Cardiac muscle cell (in vitro differentiated cells and primary cell): Measurements from ENCODE around the gene IMPG1. TPM values are rescaled to one million over a fixed set of nuclear protein-coding genes. Genes with fewer than 3 reads are reported as not detected.

Source experiments
- DNase-seq, 2 donors: peaks; one replicate each; pipeline versions ENCODE4 v3.0.0 to v3.0.0-alpha.2; 2010 to 2017; ENCODE audit warnings: low read depth in 1 of 2, low spot score in 1 of 2
- H3K27ac ChIP-seq: fragments of 200-600 bp; sonication (generic); 2 replicates; pipeline ENCODE4 v1.5.1; 2016
- H3K27me3 ChIP-seq: fragments of 200-600 bp; sonication (generic); 2 replicates; pipeline ENCODE4 v1.6.0; 2016; ENCODE audit warnings: control low read depth
- H3K36me3 ChIP-seq: fragments of 200-600 bp; sonication (generic); 2 replicates; pipeline ENCODE4 v1.5.1; 2016; ENCODE audit warnings: control low read depth
- H3K4me1 ChIP-seq: fragments of 200-600 bp; sonication (generic); 2 replicates; pipeline ENCODE4 v1.8.1; 2017; ENCODE audit warnings: low read depth, mild to moderate bottlenecking, mixed run types
- H3K4me3 ChIP-seq: fragments of 200-600 bp; sonication (generic); 2 replicates; pipeline ENCODE4 v1.5.1; 2016; ENCODE audit warnings: mild to moderate bottlenecking
- H3K9me3 ChIP-seq: fragments of 200-600 bp; sonication (generic); 2 replicates; pipeline ENCODE4 v1.5.1; 2017; ENCODE audit warnings: low read depth, mild to moderate bottlenecking, control low read depth
- CTCF ChIP-seq: IDR thresholded peaks from 2 replicates; pipeline ENCODE4 v1.5.1; 2012; ENCODE audit warnings: low read depth, mild to moderate bottlenecking, low read length
- polyA plus RNA-seq: library from polyadenylated mRNA; unstranded; fragments of >200 nt; fragmentation: Nextera tagmentation; extraction: Ambion mirVana; gene quantifications from 2 replicates; pipeline ENCODE4 v1.2.1, GENCODE V29; 2016
- total RNA-seq: library from RNA; depleted of rRNA; stranded (reverse); fragments of >200 nt; gene quantifications from 2 replicates; pipeline ENCODE4 v1.2.3, GENCODE V29; 2016

Gene IMPG1
- total and polyA plus RNA-seq, 2 experiments from 2014 or later, result 0.71 to 0.84 TPM

DNA sequence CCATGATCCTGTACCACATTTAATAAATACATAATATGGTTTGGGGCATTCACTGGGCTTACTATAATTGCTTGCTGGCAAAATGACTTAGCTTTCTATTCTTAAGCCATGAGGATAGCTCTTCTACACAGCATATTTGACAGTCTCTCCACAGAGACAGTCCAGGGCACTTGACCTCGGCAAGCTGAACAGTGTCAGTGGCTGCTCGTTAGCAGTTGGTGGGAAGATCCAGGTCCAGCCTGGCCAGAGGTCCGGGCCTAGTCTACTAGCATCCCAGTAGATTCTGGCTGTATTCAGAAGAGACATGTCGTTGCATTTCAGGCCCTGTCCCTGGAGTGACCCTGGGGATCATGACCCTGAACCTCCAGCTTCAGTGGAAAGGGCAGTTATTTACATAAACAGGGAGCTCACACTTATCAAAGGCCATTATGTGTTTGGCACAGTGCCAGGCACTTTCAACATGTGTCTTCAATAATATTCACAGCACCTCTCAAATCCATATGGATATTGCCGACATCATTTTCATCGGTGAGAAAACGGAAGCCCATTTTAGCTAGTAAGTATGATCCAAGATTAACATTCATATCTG is 139.0 kb downstream of the IMPG1 start:
- no peaks in the 10 kb centered on the region for H3K36me3 ChIP-seq
- H3K27me3 ChIP-seq, result no peaks in the 10 kb centered on the region
- DNase-seq, result peak in 1 of 2 donors; percentile 34
- H3K27ac ChIP-seq, result peak overlapping the region; percentile 44
- H3K9me3 ChIP-seq, result no peaks in the 10 kb centered on the region
- H3K4me1 ChIP-seq, result peaks cover 16% of the 10 kb centered on the region
- H3K4me3 ChIP-seq, result no peak overlapping the region
- TF ChIP-seq CTCF, result no peak

GRCh38 chr6:75932067-75932466 is 140.4 kb downstream of the IMPG1 start:
- DNase-seq, result peak; percentile 44 to 80
- peak; percentile 67 for TF ChIP-seq CTCF
- Histone ChIP-seq H3K9me3 (no peaks in the 10 kb centered on the region), H3K36me3 (no peaks in the 10 kb centered on the region), H3K4me3 (no peak overlapping the region), H3K4me1 (peaks cover 16% of the 10 kb centered on the region), H3K27ac (peak overlapping the region; percentile 55), H3K27me3 (no peaks in the 10 kb centered on the region)

DNA sequence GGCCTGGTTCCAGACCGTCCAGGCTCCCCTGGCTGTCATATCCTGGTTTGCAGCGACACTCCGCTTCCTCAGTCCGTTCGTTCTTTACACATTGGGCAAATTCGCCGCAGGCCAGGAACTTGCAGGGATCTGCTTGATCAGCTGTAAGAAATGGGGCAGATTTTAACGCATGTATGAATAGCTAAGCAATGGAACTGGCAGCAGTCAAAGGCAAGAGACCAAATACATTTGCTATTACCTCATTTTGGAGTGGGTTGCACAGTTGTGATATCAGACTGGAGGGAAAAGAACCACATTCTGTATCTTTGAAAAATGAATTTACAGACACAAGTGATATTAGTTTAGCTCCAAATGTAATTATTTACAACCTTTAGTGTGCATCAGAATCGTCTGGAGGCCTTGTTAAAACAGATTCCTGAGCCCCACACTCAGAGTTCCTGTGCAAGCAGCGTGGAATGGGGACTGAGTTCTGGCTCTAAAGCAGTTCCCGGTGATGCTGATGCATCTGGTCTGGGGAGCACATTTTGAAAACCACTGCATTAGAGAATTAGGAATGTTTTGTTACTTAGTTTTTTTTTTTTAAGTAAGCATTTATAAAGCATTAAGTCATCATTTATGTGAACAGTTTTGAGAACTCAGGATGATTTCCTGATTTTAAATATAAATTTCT is 141.3 kb downstream of the IMPG1 start:
- Histone ChIP-seq H3K27ac (peak overlapping the region; percentile 55), H3K9me3 (no peaks in the 10 kb centered on the region), H3K4me1 (peaks cover 16% of the 10 kb centered on the region), H3K4me3 (no peak overlapping the region), H3K36me3 (no peaks in the 10 kb centered on the region), H3K27me3 (no peaks in the 10 kb centered on the region)
- DNase-seq, result no peak
- no peak for TF ChIP-seq CTCF

DNA sequence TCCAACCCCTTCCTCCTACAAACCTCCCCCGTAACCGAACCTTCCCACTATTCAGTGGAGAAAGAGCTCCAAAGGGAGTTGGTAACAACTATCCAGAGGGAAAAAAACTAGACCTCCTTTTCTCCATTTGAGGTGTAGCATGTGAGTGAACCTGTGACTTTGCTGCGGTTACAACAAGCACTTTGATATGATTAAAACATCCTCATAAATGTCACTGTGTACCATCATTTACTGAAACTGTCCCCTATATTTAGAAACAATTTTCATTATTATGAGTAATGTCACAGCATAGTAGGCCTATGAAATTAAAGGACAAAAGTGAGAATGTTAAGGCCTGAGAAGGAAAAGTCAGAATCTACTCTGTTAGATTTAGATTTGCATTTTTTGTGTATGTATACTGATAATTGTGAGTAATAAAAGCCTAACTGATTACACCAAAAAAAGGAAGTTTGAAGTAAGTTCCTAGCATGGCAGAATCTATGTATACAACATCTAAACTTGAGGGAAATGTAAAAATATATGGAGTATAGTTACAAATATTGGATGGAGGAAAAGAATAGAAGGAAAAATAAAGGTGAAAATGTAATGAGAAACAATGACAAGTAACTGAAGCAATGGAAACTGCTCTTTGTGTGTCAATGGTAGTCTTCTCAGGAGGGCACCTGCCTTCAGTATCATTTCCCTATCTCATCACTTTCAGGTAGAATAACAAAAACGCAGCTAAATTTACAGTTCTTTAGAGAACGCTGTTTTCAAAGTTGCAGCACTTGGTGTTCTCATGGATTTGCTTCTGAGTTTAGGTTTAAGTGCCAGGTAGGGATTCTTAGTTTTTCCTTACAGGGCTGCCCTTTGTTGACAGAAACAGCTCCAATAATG is 145.9 kb downstream of the IMPG1 start:
- H3K4me3 ChIP-seq, result no peak overlapping the region
- no peaks in the 10 kb centered on the region for H3K9me3 ChIP-seq
- peaks cover 4% of the 10 kb centered on the region for H3K4me1 ChIP-seq
- no peaks in the 10 kb centered on the region for H3K36me3 ChIP-seq
- H3K27ac ChIP-seq, result no peak overlapping the region
- DNase-seq, result no peak
- no peaks in the 10 kb centered on the region for H3K27me3 ChIP-seq
- no peak for TF ChIP-seq CTCF

DNA sequence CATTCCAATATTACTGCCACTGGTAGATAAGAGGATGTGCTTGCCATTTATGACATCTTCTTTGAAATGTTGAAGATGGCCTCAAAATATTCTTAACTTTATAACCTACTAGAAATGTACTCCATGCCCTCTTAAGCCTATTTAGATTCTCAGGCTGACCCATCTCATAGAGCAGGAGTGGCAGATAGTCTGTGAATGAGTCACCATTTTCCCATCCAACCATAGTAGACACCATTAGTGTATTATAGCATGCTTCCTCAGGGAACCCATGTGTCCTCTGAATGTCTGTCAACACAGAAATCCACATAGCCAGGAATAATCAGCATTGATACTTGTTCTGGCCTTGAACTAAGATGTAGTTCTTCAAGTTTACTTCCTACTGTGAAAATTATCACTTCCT is 150.2 kb downstream of the IMPG1 start:
- Histone ChIP-seq H3K4me1 (no peaks in the 10 kb centered on the region), H3K36me3 (no peaks in the 10 kb centered on the region), H3K9me3 (no peaks in the 10 kb centered on the region), H3K4me3 (no peak overlapping the region), H3K27me3 (no peaks in the 10 kb centered on the region), H3K27ac (no peak overlapping the region)
- no peak for TF ChIP-seq CTCF
- DNase-seq, result no peak
